GM12878 (cell line): ENCODE results near the gene ABCB8. TPM values are rescaled to one million over a fixed set of nuclear protein-coding genes. Genes with fewer than 3 reads are reported as not detected.

Experiments
- ATAC-seq: fragments of 200-7000 bp; cut with Tn5 transposase; 3 replicates; pipeline ENCODE4 v1.9.1; 2020; ENCODE audit warnings: mild to moderate bottlenecking, moderate library complexity
- BruUV-seq: library from RNA; stranded (reverse); fragments of 400-500 nt; replicated peaks from 2 replicates; lab custom pipeline; 2021; lab: Mats Ljungman, UMichigan
- CTCF ChIA-PET: fragments of 300-600 bp; sonication (Branson Sonifier 250); formaldehyde crosslinking; extraction: SDS; loops from one replicate; lab custom pipeline; 2021; ENCODE audit warnings: inconsistent platforms; lab: Yijun Ruan, JAX
- POLR2A ChIA-PET: fragments of 350-600 bp; formaldehyde crosslinking; extraction: SDS; loops from one replicate; lab custom pipeline; 2021; ENCODE audit warnings: inconsistent platforms; lab: Charles Lee
- RAD21 ChIA-PET: fragments of 300-600 bp; sonication (Branson Sonifier 250); formaldehyde crosslinking; loops from one replicate; lab custom pipeline; 2023; ENCODE audit warnings: antibody characterized with exemption; ENCODE audit not compliant: unreplicated experiment; lab: Charles Lee
- SMC1A ChIA-PET: fragments of 300-600 bp; sonication (Branson Sonifier 250); formaldehyde crosslinking; loops from one replicate; lab custom pipeline; 2023; ENCODE audit not compliant: unreplicated experiment, uncharacterized antibody; lab: Charles Lee
- DNase-seq: peaks from one replicate; pipeline ENCODE4 v3.0.0-alpha.2; 2011; ENCODE audit warnings: low read depth, low spot score
- FAIRE-seq: peaks from 3 replicates; lab custom pipeline; 2011; peaks lifted over from hg19 to GRCh38; lab: Jason Lieb, UNC
- H2AFZ ChIP-seq: 2 replicates; pipeline ENCODE4 v1.6.0; 2011; ENCODE audit warnings: low read depth, low read length, control low read depth; ENCODE audit not compliant: control insufficient read depth
- H3K27ac ChIP-seq: 2 replicates; pipeline ENCODE4 v1.5.1; 2011; ENCODE audit warnings: control low read depth; ENCODE audit not compliant: control insufficient read depth, insufficient read depth
- H3K27me3 ChIP-seq, 2 experiments: replicated peaks in 1 of 2; 2 replicates each; pipeline versions ENCODE4 v1.6.0 to v1.6.1; 2011; ENCODE audit warnings: low read length in 1 of 2; ENCODE audit not compliant: control insufficient read depth in 2 of 2, insufficient read depth in 2 of 2
- H3K36me3 ChIP-seq, 2 experiments: 2 replicates each; pipeline ENCODE4 v1.5.1; 2011; ENCODE audit warnings: low read length in 1 of 2; ENCODE audit not compliant: control insufficient read depth in 2 of 2, insufficient read depth in 2 of 2
- H3K4me1 ChIP-seq: 2 replicates; pipeline ENCODE4 v1.6.1; 2011; ENCODE audit warnings: mild to moderate bottlenecking, low read length, moderate library complexity, mixed read lengths; ENCODE audit not compliant: control insufficient read depth, insufficient read depth
- H3K4me2 ChIP-seq: 2 replicates; pipeline ENCODE4 v1.6.0; 2011; ENCODE audit warnings: control low read depth; ENCODE audit not compliant: control insufficient read depth, insufficient read depth
- H3K4me3 ChIP-seq: fragments of 200-600 bp; sonication (generic); 2 replicates; pipeline ENCODE4 v1.5.1; 2016
- H3K79me2 ChIP-seq: 2 replicates; pipeline ENCODE4 v1.6.0; 2011; ENCODE audit warnings: low read length; ENCODE audit not compliant: control insufficient read depth, insufficient read depth
- H3K9ac ChIP-seq: 2 replicates; pipeline ENCODE4 v1.8.0; 2011; ENCODE audit warnings: low read length, control low read depth, mixed read lengths; ENCODE audit not compliant: control insufficient read depth, insufficient read depth
- H3K9me3 ChIP-seq: replicated peaks from 3 replicates; pipeline ENCODE4 v1.5.1; 2011; ENCODE audit warnings: mild to moderate bottlenecking, low read length; ENCODE audit not compliant: control insufficient read depth, insufficient read depth
- H4K20me1 ChIP-seq: 2 replicates; pipeline ENCODE4 v1.6.0; 2011; ENCODE audit not compliant: control insufficient read depth, insufficient read depth
- ATF2 ChIP-seq: IDR thresholded peaks from 2 replicates; pipeline ENCODE4 v1.6.1; 2012; ENCODE audit warnings: low read length, inconsistent platforms
- BMI1 ChIP-seq: fragments of 450-650 bp; IDR thresholded peaks from 2 replicates; pipeline ENCODE4 v1.6.1; 2016; ENCODE audit warnings: mild to moderate bottlenecking, moderate library complexity, borderline replicate concordance
- BRCA1 ChIP-seq: IDR thresholded peaks from 2 replicates; pipeline ENCODE4 v1.6.1; 2011; ENCODE audit warnings: low read depth, low read length, improper control_type of control experiment
- CREM ChIP-seq: IDR thresholded peaks from 2 replicates; pipeline ENCODE4 v1.6.1; 2014; ENCODE audit warnings: antibody characterized with exemption, low read depth
- HCFC1 ChIP-seq: fragments of 150-350 bp; IDR thresholded peaks from 2 replicates; pipeline ENCODE4 v1.6.1; 2014; ENCODE audit warnings: low read length
- MEF2A ChIP-seq: IDR thresholded peaks from 2 replicates; pipeline ENCODE4 v1.6.1; 2011; ENCODE audit warnings: low read depth, mild to moderate bottlenecking, low read length, moderate library complexity; ENCODE audit not compliant: insufficient read depth
- MEF2B ChIP-seq: fragments of 450-650 bp; IDR thresholded peaks from 2 replicates; pipeline ENCODE4 v1.6.1; 2018; ENCODE audit warnings: mild to moderate bottlenecking, moderate library complexity; ENCODE audit not compliant: partially characterized antibody, poor library complexity, severe bottlenecking
- MXI1 ChIP-seq: fragments of 150-350 bp; IDR thresholded peaks from 2 replicates; pipeline ENCODE4 v1.6.1; 2011; ENCODE audit warnings: low read depth, mild to moderate bottlenecking, inconsistent platforms, low read length, improper control_type of control experiment
- NR2F1 ChIP-seq: fragments of 450-650 bp; conservative IDR thresholded peaks from 2 replicates; pipeline ENCODE4 v1.6.1; 2017; ENCODE audit warnings: mild to moderate bottlenecking
- SIN3A ChIP-seq: IDR thresholded peaks from 2 replicates; pipeline ENCODE4 v1.6.1; 2012; ENCODE audit warnings: low read depth, low read length, improper control_type of control experiment
- SP1 ChIP-seq: IDR thresholded peaks from one replicate; pipeline ENCODE4 v1.6.1; 2011; ENCODE audit warnings: low read depth, low read length
- TCF3 ChIP-seq: IDR thresholded peaks from 2 replicates; pipeline ENCODE4 v1.6.1; 2012; ENCODE audit warnings: low read depth, mild to moderate bottlenecking, low read length, borderline replicate concordance; ENCODE audit not compliant: insufficient read depth
- TCF7 ChIP-seq: IDR thresholded peaks from 2 replicates; pipeline ENCODE4 v1.6.1; 2014; ENCODE audit warnings: antibody characterized with exemption, borderline replicate concordance
- YY1 ChIP-seq: IDR thresholded peaks from 2 replicates; pipeline ENCODE4 v1.6.1; 2011; ENCODE audit warnings: low read depth, mild to moderate bottlenecking, low read length
- ZNF207 ChIP-seq: fragments of 450-650 bp; IDR thresholded peaks from 2 replicates; pipeline ENCODE4 v1.6.1; 2014; ENCODE audit warnings: antibody characterized with exemption, mild to moderate bottlenecking, borderline replicate concordance
- ZNF217 ChIP-seq: fragments of 450-650 bp; IDR thresholded peaks from 2 replicates; pipeline ENCODE4 v1.6.1; 2017; ENCODE audit warnings: antibody characterized with exemption, mild to moderate bottlenecking
- ZZZ3 ChIP-seq: IDR thresholded peaks from 2 replicates; pipeline ENCODE4 v1.6.1; 2011; ENCODE audit warnings: low read depth; ENCODE audit not compliant: control insufficient read depth, insufficient read length
- WGBS: methylation state at CpG from one replicate; pipeline ENCODE4 v1.1.6; 2016; ENCODE audit warnings: low lambda C conversion rate; ENCODE audit not compliant: insufficient replicate concordance, insufficient coverage; ENCODE audit errors: missing lambda C conversion rate; 5-methylcytosine and 5-hydroxymethylcytosine counted together
- in situ Hi-C: fragments of 300-500 bp; cut with MboI; formaldehyde crosslinking; loops from 9 replicates; pipeline ENCODE4 v1.14.3; 2018; ENCODE audit warnings: mixed read lengths
- intact Hi-C: fragments of 100-400 bp; cut with micrococcal nuclease; formaldehyde crosslinking; loops from one replicate; pipeline ENCODE4 v1.14.2; 2022; ENCODE audit not compliant: unreplicated experiment
- polyA plus RNA-seq, 11 experiments: library from polyadenylated mRNA; depleted of rRNA in 4 of 11; unstranded in 6 of 11; stranded (reverse) in 5 of 11; fragments of >200 nt; fragmentation: Nextera tagmentation in 4 of 11; fragmentation: Illumina TruSeq in 1 of 11; extraction: Ambion mirVana in 4 of 11; extraction: Trizol in 1 of 11; gene quantifications; 1 replicate in 1 of 11; 2 replicates in 10 of 11; pipeline versions ENCODE4 v1.2.1 to v1.2.3, GENCODE V29; 2011 to 2016; ENCODE audit warnings: inconsistent platforms in 2 of 11, missing spikeins in 2 of 11, low read depth in 1 of 11
- total RNA-seq, 4 experiments: library from RNA; depleted of rRNA in 3 of 4; stranded (reverse); fragments of >200 nt in 3 of 4; fragmentation: Illumina TruSeq in 1 of 4; extraction: Trizol in 1 of 4; gene quantifications; 2 replicates each; pipeline versions ENCODE4 v1.2.1 to v1.2.3, GENCODE V29; 2013 to 2021
- TF ChIP-seq, protein P1 (sequence below): fragments of 450-650 bp; IDR thresholded peaks from 2 replicates; pipeline ENCODE4 v1.6.1; 2017; ENCODE audit warnings: mild to moderate bottlenecking, moderate library complexity

The ABCB8 gene
- total and polyA plus RNA-seq, 10 of the 15 experiments (the other 5 are each of a cell fraction or from before 2014, with no cell fraction given) = 0.77 to 34.8 (median 18.9) TPM

GRCh38 chr7:151013733-151014497, 14.3 kb upstream of the ABCB8 start:
- Histone ChIP-seq H3K4me2 (peak overlapping the region; percentile 82), H4K20me1 (no peaks in the 10 kb centered on the region), H3K4me1 (peaks cover 9% of the 10 kb centered on the region), H3K9ac (peak overlapping the region; percentile 51; the same call in 1 of the 2 replicates), H3K27me3 (peaks cover 0 to 2% of the 10 kb centered on the region in 2 experiments; a peak in 2 of 4 replicates), H3K79me2 (no peaks in the 10 kb centered on the region), H3K27ac (no peak overlapping the region), H2AFZ (peak overlapping the region; percentile 88), H3K36me3 (no peaks in the 10 kb centered on the region), H3K4me3 (peak overlapping the region; percentile 31; the same call in 1 of the 2 replicates), H3K9me3 (no peaks in the 10 kb centered on the region)
- ChIA-PET RAD21 (interaction anchor here (0.9 kb wide), 1 partner anchor 97 kb away, joined by 3 read pairs; no protein-coding TSS in a partner anchor), SMC1A (no interaction called here), POLR2A (no interaction called here), CTCF (interaction anchor here (1.3 kb wide), 1 partner anchor 97 kb away, joined by 3 read pairs; no protein-coding TSS in a partner anchor)
- intact Hi-C loops = loop anchor here (5.0 kb wide), 1 partner anchor 98 kb away; no protein-coding TSS in a partner anchor
- peak; percentile 76 for FAIRE-seq
- peak; percentile 61 for ATAC-seq
- in situ Hi-C loops = no loop called here
- TSS peak; percentile 82 for BruUV-seq
- 2% methylated on average over 48 of the region's 55 CpGs for WGBS
- DNase-seq = peak; percentile 17
- peak; percentile 41; the same call in 1 of the 2 replicates for TF ChIP-seq ZNF207
- no peak for TF ChIP-seq ZNF217
- TF ChIP-seq, protein P1, sequence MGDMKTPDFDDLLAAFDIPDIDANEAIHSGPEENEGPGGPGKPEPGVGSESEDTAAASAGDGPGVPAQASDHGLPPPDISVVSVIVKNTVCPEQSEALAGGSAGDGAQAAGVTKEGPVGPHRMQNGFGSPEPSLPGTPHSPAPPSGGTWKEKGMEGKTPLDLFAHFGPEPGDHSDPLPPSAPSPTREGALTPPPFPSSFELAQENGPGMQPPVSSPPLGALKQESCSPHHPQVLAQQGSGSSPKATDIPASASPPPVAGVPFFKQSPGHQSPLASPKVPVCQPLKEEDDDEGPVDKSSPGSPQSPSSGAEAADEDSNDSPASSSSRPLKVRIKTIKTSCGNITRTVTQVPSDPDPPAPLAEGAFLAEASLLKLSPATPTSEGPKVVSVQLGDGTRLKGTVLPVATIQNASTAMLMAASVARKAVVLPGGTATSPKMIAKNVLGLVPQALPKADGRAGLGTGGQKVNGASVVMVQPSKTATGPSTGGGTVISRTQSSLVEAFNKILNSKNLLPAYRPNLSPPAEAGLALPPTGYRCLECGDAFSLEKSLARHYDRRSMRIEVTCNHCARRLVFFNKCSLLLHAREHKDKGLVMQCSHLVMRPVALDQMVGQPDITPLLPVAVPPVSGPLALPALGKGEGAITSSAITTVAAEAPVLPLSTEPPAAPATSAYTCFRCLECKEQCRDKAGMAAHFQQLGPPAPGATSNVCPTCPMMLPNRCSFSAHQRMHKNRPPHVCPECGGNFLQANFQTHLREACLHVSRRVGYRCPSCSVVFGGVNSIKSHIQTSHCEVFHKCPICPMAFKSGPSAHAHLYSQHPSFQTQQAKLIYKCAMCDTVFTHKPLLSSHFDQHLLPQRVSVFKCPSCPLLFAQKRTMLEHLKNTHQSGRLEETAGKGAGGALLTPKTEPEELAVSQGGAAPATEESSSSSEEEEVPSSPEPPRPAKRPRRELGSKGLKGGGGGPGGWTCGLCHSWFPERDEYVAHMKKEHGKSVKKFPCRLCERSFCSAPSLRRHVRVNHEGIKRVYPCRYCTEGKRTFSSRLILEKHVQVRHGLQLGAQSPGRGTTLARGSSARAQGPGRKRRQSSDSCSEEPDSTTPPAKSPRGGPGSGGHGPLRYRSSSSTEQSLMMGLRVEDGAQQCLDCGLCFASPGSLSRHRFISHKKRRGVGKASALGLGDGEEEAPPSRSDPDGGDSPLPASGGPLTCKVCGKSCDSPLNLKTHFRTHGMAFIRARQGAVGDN = peak; percentile 47; the same call in 1 of the 2 replicates
- TF ChIP-seq BMI1 = peak; percentile 97
- no peak for TF ChIP-seq ATF2
- TF ChIP-seq TCF7 = no peak
- no peak for TF ChIP-seq TCF3
- peak; percentile 71 for TF ChIP-seq YY1
- no peak for TF ChIP-seq SP1
- peak; percentile 78 for TF ChIP-seq MXI1
- TF ChIP-seq MEF2A = no peak
- no peak for TF ChIP-seq NR2F1
- no peak for TF ChIP-seq SIN3A
- TF ChIP-seq BRCA1 = no peak
- no peak for TF ChIP-seq ZZZ3
- TF ChIP-seq MEF2B = peak; percentile 30
- TF ChIP-seq CREM = peak; percentile 91
- TF ChIP-seq HCFC1 = peak; percentile 29; the same call in 1 of the 2 replicates
